Adrenal gland (tissue), 12 donors: ENCODE data around the gene ACADS. TPM values are rescaled to one million over a fixed set of nuclear protein-coding genes. Genes with fewer than 3 reads are reported as not detected.

ENCODE experiments used
- DNase-seq, 7 donors: peaks; one replicate each; pipeline ENCODE4 v3.0.0-alpha.2; 2019 to 2020
- H3K27ac ChIP-seq, 5 donors: fragments of 200-600 bp; sonication (generic) in 4 of 5; 1 replicate in 3 of 5; 2 replicates in 2 of 5; pipeline versions ENCODE4 v1.5.1 to v1.8.0; 2016 to 2020; ENCODE audit warnings: mild to moderate bottlenecking in 1 of 5
- H3K27me3 ChIP-seq: fragments of 200-600 bp; 2 replicates; pipeline ENCODE4 v1.8.0; 2021
- H3K36me3 ChIP-seq, 2 donors: fragments of 200-600 bp; replicated peaks in 1 of 2; 1 replicate in 1 of 2; 2 replicates in 1 of 2; pipeline versions ENCODE4 v1.5.1 to v1.8.0; 2018 to 2022
- H3K4me1 ChIP-seq, 2 donors: fragments of 200-600 bp; replicated peaks in 1 of 2; 1 replicate in 1 of 2; 2 replicates in 1 of 2; pipeline versions ENCODE4 v1.5.1 to v1.8.0; 2018 to 2021
- H3K4me3 ChIP-seq, 4 donors: fragments of 200-600 bp; sonication (generic) in 3 of 4; one replicate each; pipeline ENCODE4 v1.5.1; 2016 to 2018
- H3K9me3 ChIP-seq, 3 donors: fragments of 200-600 bp; sonication (generic) in 1 of 3; replicated peaks in 1 of 3; 1 replicate in 2 of 3; 2 replicates in 1 of 3; pipeline versions ENCODE4 v1.5.1 to v1.8.0; 2016 to 2021
- CTCF ChIP-seq, 6 experiments: fragments of 450-650 bp in 4 of 6; fragments of 200-600 bp in 2 of 6; sonication (generic) in 1 of 6; IDR thresholded peaks; 1 replicate in 5 of 6; 2 replicates in 1 of 6; pipeline versions ENCODE4 v1.5.1 to v1.8.0; 2016 to 2021; ENCODE audit warnings: antibody characterized with exemption in 6 of 6, mild to moderate bottlenecking in 2 of 6, moderate library complexity in 1 of 6
- POLR2A ChIP-seq, 2 donors: fragments of 450-650 bp; IDR thresholded peaks; one replicate each; pipeline ENCODE4 v1.6.1; 2017; ENCODE audit warnings: antibody characterized with exemption in 2 of 2, mild to moderate bottlenecking in 2 of 2, moderate library complexity in 1 of 2
- WGBS, 4 donors: extraction: QIAGEN DNeasy Blood & Tissue Kit in 2 of 4; methylation state at CpG; one replicate each; pipeline versions ENCODE4 v1.1.5 to v1.1.7; 2013 to 2017; 5-methylcytosine and 5-hydroxymethylcytosine counted together
- intact Hi-C, 2 donors: fragments of 100-400 bp; cut with DNase I; formaldehyde crosslinking; loops; one replicate each; pipeline versions ENCODE4 v1.14.1 to v1.15.0; 2022 to 2023
- polyA plus RNA-seq, 3 donors: library from polyadenylated mRNA; stranded (reverse); fragments of 200-250 nt in 2 of 3; fragments of 350-450 nt in 1 of 3; fragmentation: Illumina TruSeq in 1 of 3; extraction: RNeasy Lipid Tissue Mini Kit (QIAGEN cat#74804) in 1 of 3; gene quantifications; one replicate each; pipeline ENCODE4 v1.2.3, GENCODE V29; 2013 to 2014
- total RNA-seq, 9 donors: library from RNA; depleted of rRNA in 4 of 9; stranded (reverse); fragments of >200 nt in 4 of 9; fragments of 120-200 nt in 1 of 9; fragmentation: NEBNext Ultra II Directional in 1 of 9; extraction: Animal tissue kit (Norgen Biotek cat#: 25700) in 1 of 9; gene quantifications; one replicate each; pipeline versions ENCODE4 v1.1.0 to v1.2.4, GENCODE V29; 2013 to 2023
- donor health status: healthy with polysubstance abuse.
- donor health status: Bipolar disorder and iron deficiency.
- donor health status: DM: yes; HTN: yes; CAD: no.
- donor health status: DM: no; HTN: no; CAD: no.
- donor health status: DM: no; HTN: no; CAD: no.
- donor health status: DM: yes; HTN: yes; CAD: no.

The ACADS gene
- total and polyA plus RNA-seq, 12 donors = 6.2 to 179 (median 81.0) TPM

- Histone ChIP-seq H3K27ac (no peak overlapping the region), H3K27me3 (no peaks in the 10 kb centered on the region), H3K4me1 (no peaks in the 10 kb centered on the region), H3K9me3 (no peaks in the 10 kb centered on the region), H3K4me3 (no peak overlapping the region), H3K36me3 (no peaks in the 10 kb centered on the region)
- TF ChIP-seq CTCF (IDR thresholded peaks at IDR 0.05) (no peak), POLR2A (IDR thresholded peaks at IDR 0.05) (no peak)
- no peak for DNase-seq
- 90 to 98% (median 94%) methylated on average over 5 of the region's 5 CpGs for WGBS, 4 donors
- intact Hi-C loops = loop anchor here in 1 of 2 donors (10.0 kb wide), 1 partner anchor 224 kb away; the partner anchor contains the start of gene HNF1A
Measured at GRCh38 chr12:120750806-120751205, 25.2 kb downstream of the ACADS start.

GRCh38 chr12:120751389-120751788 is 25.8 kb downstream of the ACADS start:
- H3K4me3 ChIP-seq = no peak overlapping the region
- no peaks in the 10 kb centered on the region for H3K9me3 ChIP-seq
- 95 to 97% (median 97%) methylated on average over 9 of the region's 9 CpGs for WGBS, 4 donors
- intact Hi-C loops = loop anchor here in 1 of 2 donors (10.0 kb wide), 1 partner anchor 223 kb away; the partner anchor contains the start of gene HNF1A
- no peak for DNase-seq
- H3K4me1 ChIP-seq = no peaks in the 10 kb centered on the region
- H3K36me3 ChIP-seq = no peaks in the 10 kb centered on the region
- H3K27me3 ChIP-seq = no peaks in the 10 kb centered on the region
- TF ChIP-seq POLR2A (IDR thresholded peaks at IDR 0.05) (no peak), CTCF (IDR thresholded peaks at IDR 0.05) (no peak)
- no peak overlapping the region for H3K27ac ChIP-seq

- intact Hi-C loops = loop anchor here in 1 of 2 donors (10.0 kb wide), 1 partner anchor 220 kb away; the partner anchor contains the start of gene HNF1A
- no peak for DNase-seq
- no peak overlapping the region for H3K27ac ChIP-seq
- no peaks in the 10 kb centered on the region for H3K27me3 ChIP-seq
- no peaks in the 10 kb centered on the region for H3K36me3 ChIP-seq
- no peak overlapping the region for H3K4me3 ChIP-seq
- H3K4me1 ChIP-seq = no peaks in the 10 kb centered on the region
- H3K9me3 ChIP-seq = no peaks in the 10 kb centered on the region
- TF ChIP-seq POLR2A (IDR thresholded peaks at IDR 0.05) (no peak), CTCF (IDR thresholded peaks at IDR 0.05) (no peak)
Measured at GRCh38 chr12:120754792-120755191, 29.2 kb downstream of the ACADS start.

- DNase-seq = no peak
- Histone ChIP-seq H3K4me3 (no peak overlapping the region), H3K27ac (no peak overlapping the region), H3K4me1 (no peaks in the 10 kb centered on the region), H3K9me3 (no peaks in the 10 kb centered on the region), H3K36me3 (no peaks in the 10 kb centered on the region), H3K27me3 (no peaks in the 10 kb centered on the region)
- TF ChIP-seq CTCF (IDR thresholded peaks at IDR 0.05) = no peak
- TF ChIP-seq POLR2A (IDR thresholded peaks at IDR 0.05) = no peak
- intact Hi-C loops = loop anchor here in 1 of 2 donors (10.0 kb wide), 1 partner anchor 220 kb away; the partner anchor contains the start of gene HNF1A
Measured at GRCh38 chr12:120755269-120755668, 29.6 kb downstream of the ACADS start.
